Lower lobe of right lung (tissue), 2 donors: ENCODE data around the gene GPR50. TPM values are rescaled to one million over a fixed set of nuclear protein-coding genes. Genes with fewer than 3 reads are reported as not detected.

Experiments
- ATAC-seq, 2 donors: fragments of 200-7000 bp; cut with Tn5 transposase; one replicate each; pipeline ENCODE4 v1.9.1; 2020 to 2022; ENCODE audit warnings: mild to moderate bottlenecking in 2 of 2, moderate library complexity in 2 of 2
- DNase-seq: peaks from one replicate; pipeline ENCODE4 v3.0.0-alpha.2; 2020
- H3K27ac ChIP-seq: fragments of 200-600 bp; one replicate; pipeline ENCODE4 v1.8.0; 2022
- H3K27me3 ChIP-seq: fragments of 200-600 bp; one replicate; pipeline ENCODE4 v1.8.0; 2022; ENCODE audit warnings: low read depth
- H3K36me3 ChIP-seq: fragments of 200-600 bp; one replicate; pipeline ENCODE4 v1.8.0; 2022; ENCODE audit warnings: mild to moderate bottlenecking
- H3K4me1 ChIP-seq: fragments of 200-600 bp; one replicate; pipeline ENCODE4 v1.8.0; 2022
- H3K4me3 ChIP-seq: fragments of 200-600 bp; one replicate; pipeline ENCODE4 v1.8.0; 2022; ENCODE audit warnings: mild to moderate bottlenecking
- H3K9me3 ChIP-seq: fragments of 200-600 bp; one replicate; pipeline ENCODE4 v1.8.0; 2022
- CTCF ChIP-seq: fragments of 200-600 bp; IDR thresholded peaks from one replicate; pipeline ENCODE4 v1.8.0; 2022; ENCODE audit warnings: antibody characterized with exemption, mild to moderate bottlenecking
- intact Hi-C: fragments of 100-400 bp; cut with DNase I; formaldehyde crosslinking; loops from one replicate; pipeline ENCODE4 v1.11.0; 2022
- total RNA-seq: library from RNA; stranded (reverse); fragmentation: NEBNext Ultra II Directional; extraction: Animal tissue kit (Norgen Biotek cat#: 25700); gene quantifications from one replicate; pipeline ENCODE4 v1.2.1, GENCODE V29; 2021
- donor health status: DM: no; HTN: yes; CAD: no; lungs with severe emphysema.

GPR50 gene
- total RNA-seq, 1 donor from 2014 or later, result not detected

GRCh38 chrX:151175283-151176062 lies 911 bp upstream of the GPR50 start:
- no peak for ATAC-seq
- H3K4me1 ChIP-seq, result no peaks in the 10 kb centered on the region
- no peak overlapping the region for H3K4me3 ChIP-seq
- peaks cover 13% of the 10 kb centered on the region for H3K27me3 ChIP-seq
- intact Hi-C loops, result no loop called here
- TF ChIP-seq CTCF, result no peak
- no peaks in the 10 kb centered on the region for H3K36me3 ChIP-seq
- H3K9me3 ChIP-seq, result no peaks in the 10 kb centered on the region
- H3K27ac ChIP-seq, result no peak overlapping the region
- DNase-seq, result no peak

GRCh38 chrX:151177141-151178027 lies 1.0 kb downstream of the GPR50 start:
- no peak overlapping the region for H3K4me3 ChIP-seq

GRCh38 chrX:151178746-151179145 lies 2.4 kb downstream of the GPR50 start:
- H3K4me1 ChIP-seq, result no peaks in the 10 kb centered on the region
- H3K4me3 ChIP-seq, result no peak overlapping the region
- no peak for DNase-seq
- H3K27ac ChIP-seq, result no peak overlapping the region
- no peaks in the 10 kb centered on the region for H3K9me3 ChIP-seq
- intact Hi-C loops, result no loop called here
- TF ChIP-seq CTCF, result no peak
- no peaks in the 10 kb centered on the region for H3K36me3 ChIP-seq
- peaks cover 13% of the 10 kb centered on the region for H3K27me3 ChIP-seq
- no peak for ATAC-seq

More at GRCh38 chrX:151177141-151178027, 1.0 kb downstream of the GPR50 start:
- Histone ChIP-seq H3K27me3 (peaks cover 13% of the 10 kb centered on the region), H3K36me3 (no peaks in the 10 kb centered on the region), H3K4me1 (no peaks in the 10 kb centered on the region), H3K9me3 (no peaks in the 10 kb centered on the region), H3K27ac (no peak overlapping the region)
- TF ChIP-seq CTCF, result no peak
- ATAC-seq (peak in 1 of 2 donors; percentile 31), DNase-seq (no peak)
- intact Hi-C loops, result no loop called here

GRCh38 chrX:151180400-151180799 lies 4.0 kb downstream of the GPR50 start:
- H3K27ac ChIP-seq, result no peak overlapping the region
- TF ChIP-seq CTCF, result no peak
- H3K36me3 ChIP-seq, result no peaks in the 10 kb centered on the region
- no peaks in the 10 kb centered on the region for H3K4me1 ChIP-seq
- no peak overlapping the region for H3K4me3 ChIP-seq
- no peaks in the 10 kb centered on the region for H3K9me3 ChIP-seq
- DNase-seq (no peak), ATAC-seq (no peak)
- peaks cover 6% of the 10 kb centered on the region for H3K27me3 ChIP-seq
- intact Hi-C loops, result no loop called here

- no peak for DNase-seq
Observed at GRCh38 chrX:151181088-151181487, 4.7 kb downstream of the GPR50 start.

More at GRCh38 chrX:151181088-151181487, 4.7 kb downstream of the GPR50 start:
- H3K4me3 ChIP-seq, result no peak overlapping the region
- H3K9me3 ChIP-seq, result no peaks in the 10 kb centered on the region
- no peak for TF ChIP-seq CTCF
- H3K36me3 ChIP-seq, result no peaks in the 10 kb centered on the region
- no peak overlapping the region for H3K27ac ChIP-seq
- no peaks in the 10 kb centered on the region for H3K4me1 ChIP-seq
- ATAC-seq, result no peak
- intact Hi-C loops, result no loop called here
- no peaks in the 10 kb centered on the region for H3K27me3 ChIP-seq
